Trophoblast cell (in vitro differentiated cells and primary cell): Measurements from ENCODE around the gene SLC15A2.
A peak's percentile ranks its signal among the peaks of the same experiment; 100 is the strongest.

ENCODE experiments used
- DNase-seq, 2 donors: peaks; one replicate each; pipeline ENCODE4 v3.0.0-alpha.2; 2016
- H2AFZ ChIP-seq: 2 replicates; pipeline ENCODE4 v1.6.1; 2013; ENCODE audit warnings: low read length, moderate library complexity, mild to moderate bottlenecking; ENCODE audit not compliant: insufficient read depth, poor library complexity
- H2AK5ac ChIP-seq: 2 replicates; pipeline ENCODE4 v1.6.1; 2013; ENCODE audit warnings: mild to moderate bottlenecking, low read length
- H2BK120ac ChIP-seq: 2 replicates; pipeline ENCODE4 v1.6.1; 2013; ENCODE audit warnings: low read length, mild to moderate bottlenecking, moderate library complexity; ENCODE audit not compliant: insufficient read depth, poor library complexity
- H2BK12ac ChIP-seq: 2 replicates; pipeline ENCODE4 v1.6.1; 2013; ENCODE audit warnings: mild to moderate bottlenecking, low read length, moderate library complexity
- H2BK5ac ChIP-seq: 2 replicates; pipeline ENCODE4 v1.6.1; 2013; ENCODE audit warnings: low read length, low read depth, moderate library complexity, mild to moderate bottlenecking; ENCODE audit not compliant: poor library complexity
- H3K14ac ChIP-seq: 2 replicates; pipeline ENCODE4 v1.6.1; 2013; ENCODE audit warnings: mild to moderate bottlenecking, low read length
- H3K18ac ChIP-seq: 2 replicates; pipeline ENCODE4 v1.6.1; 2013; ENCODE audit warnings: mild to moderate bottlenecking, low read length
- H3K23ac ChIP-seq: 2 replicates; pipeline ENCODE4 v1.6.1; 2013; ENCODE audit warnings: low read length
- H3K27ac ChIP-seq: 2 replicates; pipeline ENCODE4 v1.5.1; 2013; ENCODE audit warnings: low read depth, mild to moderate bottlenecking, inconsistent platforms, low read length, moderate library complexity
- H3K27me3 ChIP-seq: 2 replicates; pipeline ENCODE4 v1.6.1; 2013; ENCODE audit warnings: inconsistent platforms, mild to moderate bottlenecking, low read length, moderate library complexity; ENCODE audit not compliant: insufficient read depth
- H3K36me3 ChIP-seq, 2 experiments: 1 replicate in 1 of 2; 2 replicates in 1 of 2; pipeline ENCODE4 v1.6.1; 2013; ENCODE audit warnings: low read length in 2 of 2, mild to moderate bottlenecking in 2 of 2, moderate library complexity in 1 of 2; ENCODE audit not compliant: insufficient read depth in 2 of 2, control insufficient read depth in 1 of 2
- H3K4ac ChIP-seq: 2 replicates; pipeline ENCODE4 v1.6.1; 2013; ENCODE audit warnings: low read depth, mild to moderate bottlenecking, low read length, moderate library complexity
- H3K4me1 ChIP-seq, 2 experiments: 1 replicate in 1 of 2; 2 replicates in 1 of 2; pipeline ENCODE4 v1.6.1; 2013; ENCODE audit warnings: low read length in 2 of 2, mild to moderate bottlenecking in 2 of 2, moderate library complexity in 1 of 2; ENCODE audit not compliant: insufficient read depth in 2 of 2, control insufficient read depth in 1 of 2
- H3K4me2 ChIP-seq: 2 replicates; pipeline ENCODE4 v1.6.1; 2013; ENCODE audit warnings: inconsistent platforms, mild to moderate bottlenecking, low read length, moderate library complexity
- H3K4me3 ChIP-seq: 2 replicates; pipeline ENCODE4 v1.5.1; 2013; ENCODE audit warnings: mild to moderate bottlenecking, low read depth, low read length, inconsistent platforms
- H3K79me1 ChIP-seq: one replicate; pipeline ENCODE4 v1.6.1; 2013; ENCODE audit warnings: low read length
- H3K79me2 ChIP-seq: 2 replicates; pipeline ENCODE4 v1.6.1; 2013; ENCODE audit warnings: low read length, mild to moderate bottlenecking; ENCODE audit not compliant: control insufficient read depth, insufficient read depth, poor library complexity
- H3K9ac ChIP-seq: 2 replicates; pipeline ENCODE4 v1.6.1; 2013; ENCODE audit warnings: mild to moderate bottlenecking, low read length
- H3K9me3 ChIP-seq: 2 replicates; pipeline ENCODE4 v1.6.1; 2013; ENCODE audit warnings: low read depth, mild to moderate bottlenecking, control low read depth, inconsistent platforms, low read length; ENCODE audit not compliant: insufficient read depth
- H4K12ac ChIP-seq: 2 replicates; pipeline ENCODE4 v1.6.1; 2013; ENCODE audit warnings: low read depth, mild to moderate bottlenecking, low read length, moderate library complexity
- H4K8ac ChIP-seq: 2 replicates; pipeline ENCODE4 v1.6.1; 2013; ENCODE audit warnings: low read depth, mild to moderate bottlenecking, low read length, moderate library complexity
- H4K91ac ChIP-seq: one replicate; pipeline ENCODE4 v1.6.1; 2013; ENCODE audit warnings: low read depth, mild to moderate bottlenecking, low read length, moderate library complexity
- WGBS: extraction: QIAGEN DNeasy Blood & Tissue Kit; methylation state at CpG from one replicate; pipeline ENCODE4 v1.1.7; 2013; ENCODE audit warnings: missing lambda C conversion rate; ENCODE audit not compliant: insufficient read length, insufficient coverage; ENCODE audit errors: extremely low coverage; 5-methylcytosine and 5-hydroxymethylcytosine counted together

The SLC15A2 gene

GRCh38 chr3:121871430-121871829 is 22.8 kb upstream of the SLC15A2 start:
- Histone ChIP-seq H3K36me3 (no peaks in the 10 kb centered on the region), H3K4me1 (no peaks in the 10 kb centered on the region), H3K79me1 (no peaks in the 10 kb centered on the region), H2AK5ac (no peak overlapping the region), H3K18ac (no peak overlapping the region), H3K9ac (no peak overlapping the region), H3K27me3 (no peaks in the 10 kb centered on the region), H3K9me3 (no peaks in the 10 kb centered on the region), H3K4me3 (no peak overlapping the region), H3K4ac (no peak overlapping the region), H3K4me2 (no peak overlapping the region), H2BK5ac (no peak overlapping the region), H4K91ac (no peak overlapping the region), H4K8ac (no peak overlapping the region), H3K79me2 (no peaks in the 10 kb centered on the region), H3K14ac (no peak overlapping the region), H2BK120ac (no peak overlapping the region), H3K23ac (no peak overlapping the region), H3K27ac (no peak overlapping the region), H4K12ac (no peak overlapping the region), H2BK12ac (no peak overlapping the region), H2AFZ (no peak overlapping the region)
- DNase-seq, result no peak
- WGBS, result no CpG with 5 or more reads among the region's 1 CpG

GRCh38 chr3:121878411-121878810 is 15.8 kb upstream of the SLC15A2 start:
- H3K36me3 ChIP-seq, result no peaks in the 10 kb centered on the region
- no peak overlapping the region for H2AFZ ChIP-seq
- no peak overlapping the region for H3K4me3 ChIP-seq
- no peak overlapping the region for H3K9ac ChIP-seq
- no peak overlapping the region for H2BK120ac ChIP-seq
- H2AK5ac ChIP-seq, result no peak overlapping the region
- H3K14ac ChIP-seq, result no peak overlapping the region
- H4K91ac ChIP-seq, result no peak overlapping the region
- H3K27ac ChIP-seq, result no peak overlapping the region
- no peak overlapping the region for H3K23ac ChIP-seq
- no peak overlapping the region for H4K12ac ChIP-seq
- H3K4ac ChIP-seq, result no peak overlapping the region
- H3K4me2 ChIP-seq, result no peak overlapping the region
- H3K79me2 ChIP-seq, result no peaks in the 10 kb centered on the region
- H3K9me3 ChIP-seq, result no peaks in the 10 kb centered on the region
- no CpG with 5 or more reads among the region's 1 CpG for WGBS
- no peaks in the 10 kb centered on the region for H3K79me1 ChIP-seq
- no peak overlapping the region for H2BK12ac ChIP-seq
- H4K8ac ChIP-seq, result no peak overlapping the region
- H3K27me3 ChIP-seq, result no peaks in the 10 kb centered on the region
- H3K4me1 ChIP-seq, result no peaks in the 10 kb centered on the region
- no peak overlapping the region for H2BK5ac ChIP-seq
- no peak for DNase-seq
- H3K18ac ChIP-seq, result no peak overlapping the region

GRCh38 chr3:121883507-121883906 is 10.7 kb upstream of the SLC15A2 start:
- H3K27me3 ChIP-seq, result no peaks in the 10 kb centered on the region
- no peak overlapping the region for H3K27ac ChIP-seq
- H4K8ac ChIP-seq, result no peak overlapping the region
- H3K4ac ChIP-seq, result no peak overlapping the region
- H3K9me3 ChIP-seq, result no peaks in the 10 kb centered on the region
- H3K4me2 ChIP-seq, result no peak overlapping the region
- no peak overlapping the region for H3K14ac ChIP-seq
- no peak overlapping the region for H2BK5ac ChIP-seq
- no peak overlapping the region for H3K4me3 ChIP-seq
- H4K91ac ChIP-seq, result no peak overlapping the region
- H2AFZ ChIP-seq, result no peak overlapping the region
- no peak overlapping the region for H2AK5ac ChIP-seq
- no peaks in the 10 kb centered on the region for H3K79me1 ChIP-seq
- DNase-seq, result peak; percentile 45 to 72
- no peaks in the 10 kb centered on the region for H3K79me2 ChIP-seq
- no peaks in the 10 kb centered on the region for H3K36me3 ChIP-seq
- H2BK12ac ChIP-seq, result no peak overlapping the region
- no peak overlapping the region for H3K18ac ChIP-seq
- H2BK120ac ChIP-seq, result no peak overlapping the region
- WGBS, result no CpG with 5 or more reads among the region's 1 CpG
- no peak overlapping the region for H3K9ac ChIP-seq
- H3K23ac ChIP-seq, result no peak overlapping the region
- H3K4me1 ChIP-seq, result no peaks in the 10 kb centered on the region
- no peak overlapping the region for H4K12ac ChIP-seq

- no peaks in the 10 kb centered on the region for H3K4me1 ChIP-seq
- WGBS, result no CpG with 5 or more reads among the region's 2 CpGs
Measured at GRCh38 chr3:121885386-121885785, 8.8 kb upstream of the SLC15A2 start.

More at GRCh38 chr3:121885386-121885785, 8.8 kb upstream of the SLC15A2 start:
- Histone ChIP-seq H4K8ac (no peak overlapping the region), H2AFZ (no peak overlapping the region), H3K27ac (no peak overlapping the region), H3K18ac (no peak overlapping the region), H3K9me3 (no peaks in the 10 kb centered on the region), H3K27me3 (no peaks in the 10 kb centered on the region), H3K4ac (no peak overlapping the region), H2BK12ac (no peak overlapping the region), H3K4me3 (no peak overlapping the region), H3K23ac (no peak overlapping the region), H2BK5ac (no peak overlapping the region), H2AK5ac (no peak overlapping the region), H3K79me1 (no peaks in the 10 kb centered on the region), H3K79me2 (no peaks in the 10 kb centered on the region), H3K14ac (no peak overlapping the region), H3K9ac (no peak overlapping the region), H3K4me2 (no peak overlapping the region), H3K36me3 (no peaks in the 10 kb centered on the region), H4K12ac (no peak overlapping the region), H2BK120ac (no peak overlapping the region), H4K91ac (no peak overlapping the region)
- peak; percentile 60 to 94 for DNase-seq
